Measurements from ENCODE around the gene GAMT. TPM values are rescaled to one million over a fixed set of nuclear protein-coding genes. Genes with fewer than 3 reads are reported as not detected.
A peak's percentile ranks its signal among the peaks of the same experiment; 100 is the strongest.

GAMT gene
- total RNA-seq, 3 donors from 2014 or later = 16.0 to 25.9 (median 23.1) TPM

DNA sequence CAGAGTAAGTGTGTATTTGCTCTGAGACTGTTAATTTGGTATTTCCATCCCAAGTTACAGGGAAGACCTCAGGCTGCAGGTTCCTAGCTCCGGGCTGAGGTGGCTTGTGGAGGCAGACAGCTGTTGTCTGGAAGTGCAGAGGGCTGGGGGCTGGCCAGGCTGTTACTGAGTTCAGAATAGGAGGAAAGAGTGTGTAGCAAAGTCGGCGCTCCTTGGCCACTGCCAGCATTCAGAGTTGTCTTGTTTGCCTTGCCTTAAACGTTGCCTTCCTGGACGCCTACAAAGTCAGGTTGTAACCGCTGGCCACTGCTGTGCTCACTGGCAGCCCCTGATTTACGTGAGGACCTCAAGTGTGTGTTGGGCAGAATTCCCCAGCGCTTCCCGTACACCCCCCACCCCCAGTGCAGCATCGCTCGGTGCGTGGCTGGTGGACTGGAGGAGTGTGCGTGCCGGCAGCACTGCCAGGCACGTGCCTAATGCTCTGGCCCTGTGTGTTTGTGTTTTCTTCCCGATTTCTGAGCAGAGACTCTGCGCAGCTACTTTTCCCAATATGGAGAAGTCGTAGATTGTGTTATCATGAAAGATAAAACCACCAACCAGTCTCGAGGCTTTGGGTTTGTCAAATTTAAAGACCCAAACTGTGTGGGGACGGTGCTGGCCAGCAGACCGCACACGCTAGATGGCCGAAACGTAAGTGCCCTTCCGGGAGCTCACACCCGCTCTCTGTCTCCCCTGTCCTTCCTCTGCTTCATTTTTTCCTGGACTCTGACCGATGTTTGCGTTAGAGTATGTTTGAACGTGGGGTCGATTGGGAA is 16.5 kb upstream of the GAMT start:
- Mint-ChIP-seq H3K4me1 (ENCODE audit: low read depth) (peaks cover 41% of the 10 kb centered on the region), H3K9me3 (no peaks in the 10 kb centered on the region), H3K27me3 (ENCODE audit: low read depth) (no peaks in the 10 kb centered on the region), H3K36me3 (ENCODE audit: insufficient read depth) (peaks cover 31% of the 10 kb centered on the region), H3K4me3 (no peak overlapping the region)
- ATAC-seq = no peak
- no peak for DNase-seq

GRCh38 chr19:1417145-1417544 is 15.8 kb upstream of the GAMT start:
- ATAC-seq (no peak), DNase-seq (no peak)
- Mint-ChIP-seq H3K4me3 (no peak overlapping the region), H3K9me3 (no peaks in the 10 kb centered on the region), H3K36me3 (ENCODE audit: insufficient read depth) (peaks cover 25% of the 10 kb centered on the region), H3K4me1 (ENCODE audit: low read depth) (peaks cover 45% of the 10 kb centered on the region), H3K27me3 (ENCODE audit: low read depth) (no peaks in the 10 kb centered on the region)

GRCh38 chr19:1416014-1416841 is 14.9 kb upstream of the GAMT start:
- Mint-ChIP-seq H3K9me3 (no peaks in the 10 kb centered on the region), H3K4me1 (ENCODE audit: low read depth) (peaks cover 54% of the 10 kb centered on the region), H3K27me3 (ENCODE audit: low read depth) (no peaks in the 10 kb centered on the region), H3K36me3 (ENCODE audit: insufficient read depth) (peaks cover 25% of the 10 kb centered on the region), H3K4me3 (peak overlapping the region; percentile 31)
- ATAC-seq = no peak
- DNase-seq = no peak

DNA sequence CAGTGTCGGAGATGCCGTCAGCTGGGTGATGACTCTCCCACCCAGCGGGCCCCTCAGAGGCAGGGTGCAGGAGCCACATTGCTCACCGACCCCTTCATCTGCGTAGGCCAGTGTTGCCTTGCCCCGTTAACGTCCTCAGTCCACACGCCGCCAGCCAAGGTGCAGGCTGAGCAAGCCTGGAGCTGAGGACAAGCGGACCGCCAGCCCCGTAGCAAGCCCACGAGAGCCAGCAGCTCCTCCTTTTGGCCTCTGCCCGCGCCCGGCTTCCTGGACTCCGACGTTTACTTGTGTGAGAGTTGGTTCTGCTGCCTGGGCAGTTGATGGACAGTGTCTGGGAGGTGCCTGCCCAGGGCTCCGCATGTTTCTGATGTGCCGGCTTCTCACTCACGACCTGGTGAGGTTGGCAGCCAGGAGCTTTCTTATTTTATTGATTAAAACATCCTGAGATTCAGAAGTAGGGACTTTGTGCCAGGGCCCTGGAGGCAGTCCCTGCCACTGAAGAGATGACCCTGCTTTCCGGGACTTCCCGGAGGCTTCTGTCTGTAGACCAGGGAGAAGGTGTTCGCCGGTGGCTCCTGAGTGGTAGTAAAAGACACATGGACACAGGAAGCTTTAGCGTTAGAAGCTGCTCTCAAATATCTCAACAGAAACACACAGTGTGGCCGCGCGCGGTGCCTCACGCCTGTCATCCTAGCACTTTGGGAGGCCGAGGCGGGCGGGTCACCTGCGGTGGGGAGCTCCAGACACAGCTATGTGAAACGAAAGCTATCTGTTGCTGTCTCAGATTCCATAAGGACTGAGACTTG is 11.9 kb upstream of the GAMT start:
- Mint-ChIP-seq H3K4me3 (peak overlapping the region; percentile 16), H3K9me3 (no peaks in the 10 kb centered on the region), H3K4me1 (ENCODE audit: low read depth) (peaks cover 80% of the 10 kb centered on the region), H3K27me3 (ENCODE audit: low read depth) (no peaks in the 10 kb centered on the region), H3K36me3 (ENCODE audit: insufficient read depth) (peaks cover 19% of the 10 kb centered on the region)
- DNase-seq (no peak), ATAC-seq (no peak)

GRCh38 chr19:1412323-1412923 is 11.1 kb upstream of the GAMT start:
- Mint-ChIP-seq H3K4me3 (peak overlapping the region; percentile 96), H3K4me1 (ENCODE audit: low read depth) (peaks cover 76% of the 10 kb centered on the region)
- no peak for ATAC-seq

GRCh38 chr19:1411255-1412191 is 10.2 kb upstream of the GAMT start:
- Mint-ChIP-seq H3K4me3 (peak overlapping the region; percentile 96), H3K4me1 (ENCODE audit: low read depth) (peaks cover 73% of the 10 kb centered on the region), H3K36me3 (ENCODE audit: insufficient read depth) (peaks cover 14% of the 10 kb centered on the region), H3K27me3 (ENCODE audit: low read depth) (no peaks in the 10 kb centered on the region), H3K9me3 (no peaks in the 10 kb centered on the region)
- DNase-seq (no peak), ATAC-seq (no peak)

More at GRCh38 chr19:1412323-1412923, 11.1 kb upstream of the GAMT start:
- DNase-seq = no peak
- H3K9me3 Mint-ChIP-seq = no peaks in the 10 kb centered on the region
- no peaks in the 10 kb centered on the region for H3K27me3 Mint-ChIP-seq (ENCODE audit: low read depth)
- H3K36me3 Mint-ChIP-seq (ENCODE audit: insufficient read depth) = peaks cover 15% of the 10 kb centered on the region

DNA sequence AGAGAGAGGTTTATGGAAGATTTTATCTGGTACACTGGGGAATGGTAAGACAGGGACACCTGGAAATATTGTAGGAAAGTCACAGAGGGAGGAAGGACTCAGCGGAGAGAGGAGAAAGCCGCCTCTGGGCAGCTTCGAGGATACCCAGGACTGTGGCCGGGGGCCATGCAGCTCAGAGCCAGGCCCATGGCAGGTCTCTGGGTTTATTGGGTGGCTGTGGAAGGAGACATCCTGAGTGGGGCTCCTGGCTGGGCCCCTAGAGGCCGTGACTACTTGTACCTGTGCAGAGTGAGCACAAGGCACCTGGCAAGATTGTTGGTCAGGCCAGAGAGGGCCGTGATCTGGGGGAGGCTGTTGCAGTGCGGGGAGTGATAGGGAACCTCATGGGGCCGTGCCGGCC is 9.4 kb upstream of the GAMT start:
- H3K4me1 Mint-ChIP-seq (ENCODE audit: low read depth) = peaks cover 68% of the 10 kb centered on the region
- peak overlapping the region; percentile 96 for H3K4me3 Mint-ChIP-seq
- H3K9me3 Mint-ChIP-seq = no peaks in the 10 kb centered on the region
- peaks cover 13% of the 10 kb centered on the region for H3K36me3 Mint-ChIP-seq (ENCODE audit: insufficient read depth)
- ATAC-seq (no peak), DNase-seq (no peak)
- H3K27me3 Mint-ChIP-seq (ENCODE audit: low read depth) = no peaks in the 10 kb centered on the region

DNA sequence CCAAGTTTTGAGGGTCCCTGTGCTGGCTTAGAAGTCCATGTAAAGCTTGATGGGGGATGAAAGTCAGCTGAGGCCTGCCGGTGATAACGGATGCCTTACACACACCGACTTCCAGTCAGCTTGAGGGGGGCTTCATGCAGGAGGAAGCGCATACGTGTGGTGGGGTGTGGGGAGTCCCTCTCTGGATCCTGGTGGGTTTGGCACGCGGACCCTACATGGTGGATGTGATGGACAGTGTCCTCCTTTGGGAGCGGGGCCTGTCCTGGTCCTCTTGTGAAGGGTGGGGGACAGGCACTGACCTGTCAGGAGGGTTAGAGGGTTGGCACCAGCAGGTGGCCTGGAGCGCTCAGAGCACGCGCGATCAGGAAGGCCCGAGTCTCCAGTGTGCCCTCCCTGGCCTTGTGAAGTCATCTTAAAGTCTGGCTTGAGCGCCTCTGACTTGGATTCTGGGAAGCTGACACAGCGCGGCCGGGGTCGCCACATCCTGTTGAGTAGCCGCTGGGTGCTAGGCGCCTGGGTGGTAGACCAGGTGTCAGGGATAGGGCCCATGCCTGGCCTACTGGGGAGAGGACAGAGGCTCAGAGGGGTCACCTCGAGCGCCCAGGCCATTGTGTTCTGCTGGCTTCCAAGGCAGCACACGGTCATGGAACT is 8.9 kb upstream of the GAMT start:
- no peak for ATAC-seq
- Mint-ChIP-seq H3K4me3 (peak overlapping the region; percentile 96), H3K9me3 (no peaks in the 10 kb centered on the region), H3K36me3 (ENCODE audit: insufficient read depth) (peaks cover 11% of the 10 kb centered on the region), H3K27me3 (ENCODE audit: low read depth) (no peaks in the 10 kb centered on the region), H3K4me1 (ENCODE audit: low read depth) (peaks cover 63% of the 10 kb centered on the region)
- no peak for DNase-seq

- Mint-ChIP-seq H3K4me3 (peak overlapping the region; percentile 96), H3K36me3 (ENCODE audit: insufficient read depth) (peaks cover 11% of the 10 kb centered on the region), H3K27me3 (ENCODE audit: low read depth) (no peaks in the 10 kb centered on the region), H3K9me3 (no peaks in the 10 kb centered on the region), H3K4me1 (ENCODE audit: low read depth) (peaks cover 57% of the 10 kb centered on the region)
- no peak for ATAC-seq
- no peak for DNase-seq
Measured at GRCh38 chr19:1409204-1410005, 8.1 kb upstream of the GAMT start.

DNA sequence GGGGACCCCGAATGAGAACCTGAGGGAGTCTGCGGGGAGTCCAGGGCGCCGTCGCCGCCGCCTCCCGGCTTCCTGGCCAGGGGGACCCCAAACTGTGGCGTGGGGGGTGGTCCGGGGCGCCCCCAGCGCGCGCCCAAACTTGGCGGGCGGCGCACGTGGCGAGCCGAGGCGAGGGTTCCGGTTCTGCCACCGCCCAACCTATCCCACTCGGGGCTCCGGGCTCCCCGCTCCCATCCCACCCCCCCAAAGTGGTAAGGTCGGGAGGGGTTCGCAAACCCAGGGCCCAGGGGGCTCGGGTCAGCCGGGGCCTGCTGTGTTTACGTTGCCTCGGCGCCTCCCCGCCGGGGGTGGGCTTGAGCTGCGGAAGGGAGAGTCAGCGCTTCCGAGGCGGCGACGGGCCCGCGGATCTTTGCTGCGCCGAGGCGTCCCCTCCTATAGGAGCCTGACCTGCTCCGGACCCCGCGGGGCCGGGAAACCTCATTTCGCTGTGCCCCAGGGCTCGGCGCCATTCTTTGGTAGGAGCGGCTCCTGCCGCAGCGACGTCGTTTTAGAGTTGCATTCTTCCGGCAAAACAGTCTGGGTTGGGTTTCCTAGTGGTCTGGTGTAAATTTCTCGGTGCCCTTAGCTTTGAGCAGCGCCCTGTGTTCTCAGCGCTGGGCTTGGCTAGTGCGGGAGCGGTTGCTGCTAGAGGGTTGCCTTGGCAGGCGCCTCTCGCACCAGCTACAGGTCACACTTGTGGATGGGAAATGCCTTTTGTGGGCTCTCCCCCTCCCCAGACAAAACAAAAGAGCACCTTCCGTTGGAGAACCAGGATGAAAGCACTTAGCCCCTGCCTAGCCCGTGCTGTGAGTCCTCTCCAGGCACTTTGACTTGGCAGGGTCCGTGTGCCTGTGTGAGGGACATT is 7.2 kb upstream of the GAMT start:
- peak; percentile 50 for DNase-seq
- H3K4me3 Mint-ChIP-seq = peak overlapping the region; percentile 96
- H3K9me3 Mint-ChIP-seq = no peaks in the 10 kb centered on the region
- H3K36me3 Mint-ChIP-seq (ENCODE audit: insufficient read depth) = peaks cover 11% of the 10 kb centered on the region
- peaks cover 2% of the 10 kb centered on the region for H3K27me3 Mint-ChIP-seq (ENCODE audit: low read depth)
- ATAC-seq = peak; percentile 21 to 27
- H3K4me1 Mint-ChIP-seq (ENCODE audit: low read depth) = peaks cover 51% of the 10 kb centered on the region

GRCh38 chr19:1407528-1408299 is 6.4 kb upstream of the GAMT start, which contains the start of gene DAZAP1:
Gene DAZAP1 (plus strand): TSS chr19:1407586. CDS start chr19:1407774, 188 bp downstream.
- Mint-ChIP-seq H3K36me3 (ENCODE audit: insufficient read depth) (peaks cover 10% of the 10 kb centered on the region), H3K9me3 (no peaks in the 10 kb centered on the region), H3K4me1 (ENCODE audit: low read depth) (peaks cover 48% of the 10 kb centered on the region), H3K27me3 (ENCODE audit: low read depth) (peaks cover 4% of the 10 kb centered on the region), H3K4me3 (peak within 1 kb of the TSS; percentile 96)
- ATAC-seq = peak; percentile 39 to 40
- peak; percentile 36 for DNase-seq

Data from activated T-cell treated with anti-CD3 and anti-CD28 coated beads, Interleukin-2, amount 50 U/mL, for 4 hours (primary cell).